Spleen (tissue), 11 donors: ENCODE data around the gene CMTM8. TPM values are rescaled to one million over a fixed set of nuclear protein-coding genes. Genes with fewer than 3 reads are reported as not detected.

Experiments
- DNase-seq: peaks from one replicate; pipeline ENCODE4 v3.0.0-alpha.2; 2020
- H3K27ac ChIP-seq, 8 donors: fragments of 200-600 bp; sonication (generic) in 7 of 8; 1 replicate in 4 of 8; 2 replicates in 4 of 8; pipeline versions ENCODE4 v1.5.0 to v1.8.0; 2016 to 2021; ENCODE audit warnings: inconsistent platforms in 4 of 8, mild to moderate bottlenecking in 4 of 8, moderate library complexity in 1 of 8
- H3K27me3 ChIP-seq, 7 donors: fragments of 200-600 bp; sonication (generic) in 6 of 7; replicated peaks in 1 of 7; 1 replicate in 4 of 7; 2 replicates in 3 of 7; pipeline versions ENCODE4 v1.5.0 to v1.8.0; 2016 to 2021; ENCODE audit warnings: inconsistent platforms in 3 of 7, mild to moderate bottlenecking in 1 of 7
- H3K36me3 ChIP-seq, 6 donors: fragments of 200-600 bp; sonication (generic) in 5 of 6; 1 replicate in 4 of 6; 2 replicates in 2 of 6; pipeline versions ENCODE4 v1.5.0 to v1.8.0; 2016 to 2021; ENCODE audit warnings: inconsistent platforms in 2 of 6
- H3K4me1 ChIP-seq, 6 donors: fragments of 200-600 bp; sonication (generic) in 5 of 6; 1 replicate in 3 of 6; 2 replicates in 3 of 6; pipeline versions ENCODE4 v1.5.0 to v1.8.0; 2016 to 2021; ENCODE audit warnings: inconsistent platforms in 3 of 6
- H3K4me3 ChIP-seq, 8 donors: fragments of 200-600 bp; sonication (generic) in 7 of 8; 1 replicate in 4 of 8; 2 replicates in 4 of 8; pipeline versions ENCODE4 v1.5.0 to v1.8.0; 2016 to 2021; ENCODE audit warnings: inconsistent platforms in 4 of 8, mild to moderate bottlenecking in 4 of 8, moderate library complexity in 2 of 8
- H3K9me3 ChIP-seq, 8 donors: fragments of 200-600 bp; sonication (generic) in 7 of 8; 1 replicate in 4 of 8; 2 replicates in 4 of 8; pipeline versions ENCODE4 v1.5.0 to v1.8.0; 2016 to 2021; ENCODE audit warnings: inconsistent platforms in 4 of 8
- POLR2A ChIP-seq, 3 donors: fragments of 450-650 bp; IDR thresholded peaks; one replicate each; pipeline ENCODE4 v1.5.1; 2017; ENCODE audit warnings: antibody characterized with exemption in 3 of 3, mild to moderate bottlenecking in 1 of 3
- POLR2AphosphoS5 ChIP-seq, 3 donors: sonication (generic); formaldehyde crosslinking; IDR thresholded peaks; one replicate each; pipeline ENCODE4 v1.5.1; 2017; ENCODE audit warnings: antibody characterized with exemption in 3 of 3
- WGBS, 5 donors: extraction: QIAGEN DNeasy Blood & Tissue Kit in 3 of 5; methylation state at CpG; one replicate each; pipeline versions ENCODE4 v1.1.5 to v1.1.7; 2013 to 2018; 5-methylcytosine and 5-hydroxymethylcytosine counted together
- intact Hi-C: fragments of 100-400 bp; cut with DNase I; formaldehyde crosslinking; loops from one replicate; pipeline ENCODE4 v1.15.0; 2023; ENCODE audit warnings: low total_unique reads
- polyA plus RNA-seq, 3 donors: library from polyadenylated mRNA; stranded (reverse); fragments of 200-250 nt; gene quantifications; one replicate each; pipeline ENCODE4 v1.2.1, GENCODE V29; 2013
- total RNA-seq, 7 donors: library from RNA; depleted of rRNA in 3 of 7; stranded (reverse); fragments of >200 nt in 3 of 7; fragmentation: NEBNext Ultra II Directional in 4 of 7; extraction: Animal tissue kit (Norgen Biotek cat#: 25700) in 4 of 7; gene quantifications; one replicate each; pipeline versions ENCODE4 v1.1.0 to v1.2.1, GENCODE V29; 2016 to 2021
- TF ChIP-seq, protein P1 (sequence below), 11 experiments: fragments of 200-600 bp in 7 of 11; fragments of 450-650 bp in 4 of 11; sonication (generic) in 4 of 11; IDR thresholded peaks in 8 of 11; conservative IDR thresholded peaks in 3 of 11; 1 replicate in 7 of 11; 2 replicates in 4 of 11; pipeline versions ENCODE4 v1.4.0 to v1.8.0; 2016 to 2021; ENCODE audit warnings: antibody characterized with exemption in 11 of 11, inconsistent platforms in 4 of 11, mild to moderate bottlenecking in 1 of 11
- donor health status: healthy with polysubstance abuse.
- donor health status: DM: no; HTN: no; CAD: no; lungs with moderate emphysema.
- donor health status: DM: no; HTN: no; CAD: no.
- donor health status: Bipolar disorder and iron deficiency.
- donor health status: healthy.
- donor health status: DM: no; HTN: no; CAD: no.
- donor health status: DM: yes; HTN: yes; CAD: no.

Gene CMTM8
- total and polyA plus RNA-seq, 10 donors, result 0.61 to 3.5 (median 1.6) TPM

DNA sequence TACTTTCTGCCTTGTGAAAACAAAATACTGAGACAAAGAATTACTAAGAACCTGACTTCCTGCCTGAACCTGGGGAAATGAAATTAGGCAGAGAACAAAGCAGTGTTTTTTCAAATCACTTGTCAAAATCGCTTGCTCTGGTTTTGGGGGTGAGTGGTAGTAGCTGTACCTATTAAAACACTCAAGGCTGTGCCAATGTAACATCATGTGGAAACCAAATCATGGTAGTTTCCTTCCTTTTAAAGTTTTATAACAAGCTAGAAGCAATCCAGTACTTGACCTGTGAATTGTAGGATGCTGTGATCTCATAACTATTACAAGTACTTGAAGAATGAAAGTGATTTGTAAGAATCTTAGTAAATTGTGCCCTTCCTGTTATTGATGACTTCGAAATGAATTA lies 6.7 kb downstream of the CMTM8 start:
- no peaks in the 10 kb centered on the region for H3K36me3 ChIP-seq
- WGBS, 5 donors, result 44 to 62% (median 46%) methylated on average over 2 of the region's 2 CpGs
- no peaks in the 10 kb centered on the region for H3K9me3 ChIP-seq
- no peak overlapping the region for H3K27ac ChIP-seq
- H3K4me3 ChIP-seq, result no peak overlapping the region
- DNase-seq, result no peak
- peaks cover 0 to 36% (median 0%) of the 10 kb centered on the region in 7 donors for H3K27me3 ChIP-seq
- TF ChIP-seq POLR2AphosphoS5 (IDR thresholded peaks at IDR 0.05) (no peak), POLR2A (IDR thresholded peaks at IDR 0.05) (no peak)
- TF ChIP-seq, protein P1, sequence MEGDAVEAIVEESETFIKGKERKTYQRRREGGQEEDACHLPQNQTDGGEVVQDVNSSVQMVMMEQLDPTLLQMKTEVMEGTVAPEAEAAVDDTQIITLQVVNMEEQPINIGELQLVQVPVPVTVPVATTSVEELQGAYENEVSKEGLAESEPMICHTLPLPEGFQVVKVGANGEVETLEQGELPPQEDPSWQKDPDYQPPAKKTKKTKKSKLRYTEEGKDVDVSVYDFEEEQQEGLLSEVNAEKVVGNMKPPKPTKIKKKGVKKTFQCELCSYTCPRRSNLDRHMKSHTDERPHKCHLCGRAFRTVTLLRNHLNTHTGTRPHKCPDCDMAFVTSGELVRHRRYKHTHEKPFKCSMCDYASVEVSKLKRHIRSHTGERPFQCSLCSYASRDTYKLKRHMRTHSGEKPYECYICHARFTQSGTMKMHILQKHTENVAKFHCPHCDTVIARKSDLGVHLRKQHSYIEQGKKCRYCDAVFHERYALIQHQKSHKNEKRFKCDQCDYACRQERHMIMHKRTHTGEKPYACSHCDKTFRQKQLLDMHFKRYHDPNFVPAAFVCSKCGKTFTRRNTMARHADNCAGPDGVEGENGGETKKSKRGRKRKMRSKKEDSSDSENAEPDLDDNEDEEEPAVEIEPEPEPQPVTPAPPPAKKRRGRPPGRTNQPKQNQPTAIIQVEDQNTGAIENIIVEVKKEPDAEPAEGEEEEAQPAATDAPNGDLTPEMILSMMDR (IDR thresholded peaks at IDR 0.05 in 8 of 11, conservative IDR thresholded peaks at IDR 0.05 in 3 of 11), result no peak
- intact Hi-C loops, result no loop called here
- H3K4me1 ChIP-seq, result peaks cover 0 to 19% (median 2%) of the 10 kb centered on the region in 6 donors

DNA sequence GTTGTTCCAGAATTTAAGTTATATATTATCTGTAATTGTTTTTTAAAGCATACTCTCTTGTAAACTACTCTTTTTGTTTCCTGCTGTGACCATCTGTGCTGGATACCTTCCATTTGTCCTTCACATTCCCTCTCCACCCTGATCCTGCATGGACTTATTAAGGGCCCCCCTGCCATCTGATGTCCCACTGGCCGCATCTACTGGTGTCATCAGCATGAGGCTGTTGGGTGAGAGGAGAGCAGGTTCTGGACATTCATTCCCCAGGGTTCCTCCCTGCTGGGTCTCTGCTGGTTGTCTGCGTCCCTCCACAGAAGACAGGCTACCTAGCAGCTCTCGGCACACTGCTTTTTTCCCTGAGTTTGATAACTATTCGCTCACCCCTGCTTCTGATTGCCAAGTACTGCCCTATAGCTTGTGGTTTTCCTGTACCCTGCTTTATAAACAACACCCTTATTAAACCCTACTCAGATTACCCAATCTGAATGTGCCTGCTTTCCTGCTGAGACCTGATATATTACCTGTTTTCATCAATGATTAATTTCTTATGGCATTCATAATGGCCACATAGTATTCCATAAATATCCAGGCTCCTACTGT lies 7.7 kb downstream of the CMTM8 start:
- no peaks in the 10 kb centered on the region for H3K9me3 ChIP-seq
- H3K4me3 ChIP-seq, result no peak overlapping the region
- no peaks in the 10 kb centered on the region for H3K36me3 ChIP-seq
- DNase-seq, result no peak
- peaks cover 0 to 17% (median 2%) of the 10 kb centered on the region in 6 donors for H3K4me1 ChIP-seq
- intact Hi-C loops, result no loop called here
- H3K27ac ChIP-seq, result no peak overlapping the region
- WGBS, 5 donors, result 64 to 85% (median 71%) methylated on average over 4 of the region's 4 CpGs
- TF ChIP-seq, protein P1 (IDR thresholded peaks at IDR 0.05 in 8 of 11, conservative IDR thresholded peaks at IDR 0.05 in 3 of 11), result no peak
- TF ChIP-seq POLR2AphosphoS5 (IDR thresholded peaks at IDR 0.05) (no peak), POLR2A (IDR thresholded peaks at IDR 0.05) (no peak)
- peaks cover 0 to 28% (median 0%) of the 10 kb centered on the region in 7 donors for H3K27me3 ChIP-seq

DNA sequence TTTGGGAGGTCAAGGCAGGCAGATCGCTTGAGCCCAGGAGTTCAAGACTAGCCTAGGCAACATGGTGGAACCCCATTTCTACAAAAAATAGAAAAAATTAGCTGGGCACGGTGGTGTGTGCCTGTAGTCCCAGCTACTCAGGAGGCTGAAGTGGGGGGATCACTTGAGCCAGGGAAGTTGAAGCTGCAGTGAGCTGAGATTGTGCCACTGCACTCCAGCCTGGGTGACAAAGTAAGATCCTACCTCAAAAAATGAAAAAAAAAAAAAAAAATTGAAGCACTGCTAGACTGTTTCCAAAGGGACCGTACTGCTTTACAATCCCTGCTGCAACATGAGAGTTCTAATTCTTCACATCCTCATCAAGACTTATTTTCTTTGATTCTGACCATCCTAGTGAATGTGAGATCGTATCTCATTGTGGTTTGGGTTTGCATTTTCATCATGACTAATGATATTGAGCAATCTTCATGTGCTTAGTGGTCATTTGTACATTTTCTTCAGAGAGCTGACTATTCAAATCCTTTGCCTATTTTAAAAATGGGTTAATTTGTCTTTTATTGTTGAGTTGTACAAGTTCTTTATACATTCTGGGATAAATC lies 10.8 kb downstream of the CMTM8 start:
- intact Hi-C loops, result no loop called here
- Histone ChIP-seq H3K27me3 (peaks cover 0 to 8% (median 0%) of the 10 kb centered on the region in 7 donors), H3K4me1 (peaks cover 0 to 17% (median 2%) of the 10 kb centered on the region in 6 donors), H3K36me3 (no peaks in the 10 kb centered on the region), H3K27ac (no peak overlapping the region), H3K4me3 (no peak overlapping the region), H3K9me3 (peaks cover 0 to 13% (median 7%) of the 10 kb centered on the region in 8 donors)
- no peak for TF ChIP-seq POLR2A (IDR thresholded peaks at IDR 0.05)
- TF ChIP-seq, protein P1 (IDR thresholded peaks at IDR 0.05 in 8 of 11, conservative IDR thresholded peaks at IDR 0.05 in 3 of 11), result no peak
- no peak for TF ChIP-seq POLR2AphosphoS5 (IDR thresholded peaks at IDR 0.05)
- 67 to 79% (median 71%) methylated on average over 4 of the region's 4 CpGs for WGBS, 5 donors
- DNase-seq, result no peak

DNA sequence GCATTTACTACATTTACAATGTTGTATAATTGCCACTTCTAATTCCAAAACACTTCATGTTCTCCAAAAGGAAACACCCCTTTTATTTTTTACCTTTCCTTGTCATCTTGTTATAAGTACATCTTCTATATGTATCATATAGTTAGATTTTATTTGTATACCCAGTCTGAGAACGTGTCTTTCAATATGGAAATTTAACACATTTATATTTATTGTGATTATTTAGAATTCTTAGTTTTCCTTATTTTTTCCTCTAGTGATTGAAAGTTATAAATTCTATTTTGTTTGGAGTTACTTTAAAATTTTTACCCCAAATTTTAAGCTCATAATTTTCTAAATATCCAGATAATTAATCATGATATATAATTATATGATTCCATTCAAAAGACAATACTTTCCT lies 15.8 kb downstream of the CMTM8 start:
- WGBS, 5 donors, result 88 to 98% (median 91%) methylated on average over 1 of the region's 1 CpG
- Histone ChIP-seq H3K9me3 (peaks cover 0 to 17% (median 14%) of the 10 kb centered on the region in 8 donors), H3K27ac (no peak overlapping the region), H3K27me3 (peaks cover 0 to 11% (median 0%) of the 10 kb centered on the region in 7 donors), H3K4me3 (no peak overlapping the region), H3K36me3 (no peaks in the 10 kb centered on the region), H3K4me1 (peaks cover 0 to 5% (median 0%) of the 10 kb centered on the region in 6 donors)
- intact Hi-C loops, result no loop called here
- no peak for DNase-seq
- TF ChIP-seq, protein P1 (IDR thresholded peaks at IDR 0.05 in 8 of 11, conservative IDR thresholded peaks at IDR 0.05 in 3 of 11), result no peak
- TF ChIP-seq POLR2A (IDR thresholded peaks at IDR 0.05), result no peak
- TF ChIP-seq POLR2AphosphoS5 (IDR thresholded peaks at IDR 0.05), result no peak
